Ureter (tissue), 1 donor: ENCODE results near the gene SOX5. TPM values are rescaled to one million over a fixed set of nuclear protein-coding genes. Genes with fewer than 3 reads are reported as not detected.
"Not testable (repeated sequence)": the region's sequence is repeated elsewhere in the genome, so short reads cannot be mapped to it uniquely, and the experiment has no call there.

Source experiments
- DNase-seq: peaks from one replicate; pipeline ENCODE4 v3.0.0-alpha.2; 2020; ENCODE audit warnings: low spot score
- total RNA-seq: library from RNA; stranded (reverse); gene quantifications from one replicate; pipeline ENCODE4 v1.2.4, GENCODE V29; 2023
- donor health status: DM: yes; HTN: yes; CAD: no.

Gene SOX5
- total RNA-seq, 1 donor from 2014 or later, result 23.5 TPM

DNA sequence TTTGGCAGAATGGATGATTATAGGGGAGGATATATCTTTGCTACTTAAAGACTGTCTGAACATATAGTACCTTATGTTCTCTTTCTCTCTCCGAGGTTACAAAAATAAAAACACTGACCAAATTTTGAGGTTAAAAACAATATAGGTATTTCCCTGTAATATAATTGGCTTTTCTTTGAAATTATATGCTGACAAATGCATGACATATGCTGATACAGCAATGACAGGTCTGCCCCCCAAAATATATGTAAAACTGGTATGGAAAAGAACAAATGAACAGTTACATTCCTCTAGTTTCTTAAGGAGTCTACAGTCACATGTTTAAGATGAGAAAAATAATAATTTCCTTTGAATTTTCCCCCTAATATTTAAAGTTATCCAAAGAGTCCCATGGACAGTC is 405.7 kb downstream of the SOX5 start:
- DNase-seq, result no peak

DNA sequence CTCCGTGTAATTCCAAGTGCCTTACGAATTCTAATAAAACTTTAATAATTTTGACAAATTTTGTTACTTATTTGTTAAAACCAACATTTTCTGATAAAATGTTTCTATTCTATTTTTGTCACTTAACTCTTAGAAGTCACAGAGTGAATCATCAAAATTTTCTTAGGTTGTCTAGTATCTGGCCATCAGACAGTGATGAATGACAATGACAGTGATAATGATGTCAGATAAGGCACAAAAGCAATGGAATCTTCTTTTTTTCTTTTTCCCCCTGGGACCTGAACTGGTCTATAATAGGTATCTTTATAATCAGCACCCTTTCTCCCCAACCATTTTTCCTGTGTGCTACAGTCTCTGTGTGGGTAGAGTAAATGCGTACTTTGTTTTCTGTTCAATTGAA is 407.3 kb downstream of the SOX5 start:
- DNase-seq, result no peak

DNA sequence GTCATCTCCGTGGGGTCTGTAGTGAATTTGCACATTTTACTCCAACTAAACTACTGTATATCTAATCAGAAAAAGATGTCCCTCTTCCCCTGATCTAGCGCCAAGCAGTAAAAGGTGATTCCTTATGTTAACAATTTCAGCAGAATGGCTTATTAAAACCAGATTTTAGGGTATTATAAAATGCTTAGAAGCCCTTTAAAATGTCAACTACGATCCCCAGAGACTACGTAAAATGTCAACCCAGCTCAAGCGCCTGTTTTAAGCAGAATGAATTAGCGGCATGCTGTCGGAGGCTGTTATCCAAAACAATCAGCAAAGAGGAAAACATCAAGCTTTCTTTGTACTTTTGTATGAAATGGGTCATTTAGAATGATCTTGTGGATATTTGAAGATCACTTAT is 408.9 kb downstream of the SOX5 start:
- no peak for DNase-seq

DNA sequence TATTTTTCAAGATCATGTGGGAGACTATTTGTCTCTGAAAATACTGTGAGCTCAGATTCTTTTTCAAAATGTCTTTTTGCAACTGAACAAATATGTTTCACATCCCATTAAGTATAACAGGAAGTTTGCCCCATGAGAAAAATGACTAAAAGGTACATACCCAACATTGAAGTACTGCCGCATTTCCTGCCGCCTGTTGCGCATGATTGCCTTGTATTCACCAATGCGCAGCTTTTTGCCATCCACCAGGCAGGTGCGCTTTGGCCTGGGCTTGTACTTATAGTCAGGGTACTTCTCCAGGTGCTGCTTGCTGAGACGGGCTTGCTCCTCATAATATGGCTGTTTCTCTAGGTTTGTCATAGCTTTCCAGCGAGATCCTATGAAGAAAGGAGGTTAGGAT is 413.2 kb downstream of the SOX5 start:
- DNase-seq, result no peak

DNA sequence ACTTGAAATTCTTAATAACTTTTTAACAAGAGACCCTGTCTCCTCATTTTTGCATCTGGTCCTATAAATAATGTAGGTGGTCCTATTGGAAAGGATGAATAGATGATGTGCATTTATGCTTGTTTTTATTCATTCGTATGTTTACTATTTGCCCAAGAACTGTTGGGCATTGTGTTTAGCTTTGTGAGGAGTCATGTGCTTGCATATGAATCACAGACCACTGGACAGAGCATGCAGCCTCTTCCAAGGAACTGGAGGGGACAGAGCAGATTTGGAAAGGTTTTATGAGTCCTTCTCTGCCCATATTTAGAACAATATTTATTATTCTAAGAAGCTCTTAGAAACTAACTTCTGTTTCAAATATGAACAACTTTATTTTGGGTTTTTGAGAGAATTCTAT is 414.0 kb downstream of the SOX5 start:
- no peak for DNase-seq

DNA sequence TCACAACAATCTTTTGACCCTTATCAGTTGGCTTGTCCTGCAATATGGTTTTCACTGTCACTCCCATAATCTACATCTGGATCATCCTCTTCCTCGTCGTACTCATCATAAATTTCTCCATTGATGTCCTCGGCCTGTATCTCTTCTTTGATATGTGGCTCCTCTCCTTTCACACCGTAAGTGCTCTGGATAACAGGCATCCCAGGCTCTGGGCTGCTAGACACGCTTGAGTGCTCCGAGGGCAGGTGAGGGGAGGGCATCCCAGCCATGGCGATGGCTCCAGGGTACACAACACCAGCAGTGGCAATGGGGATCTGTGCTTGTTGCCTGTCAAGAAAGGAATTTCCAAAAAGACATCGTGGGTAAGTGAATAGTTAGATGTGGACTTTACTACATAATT is 415.3 kb downstream of the SOX5 start:
- no peak for DNase-seq

DNA sequence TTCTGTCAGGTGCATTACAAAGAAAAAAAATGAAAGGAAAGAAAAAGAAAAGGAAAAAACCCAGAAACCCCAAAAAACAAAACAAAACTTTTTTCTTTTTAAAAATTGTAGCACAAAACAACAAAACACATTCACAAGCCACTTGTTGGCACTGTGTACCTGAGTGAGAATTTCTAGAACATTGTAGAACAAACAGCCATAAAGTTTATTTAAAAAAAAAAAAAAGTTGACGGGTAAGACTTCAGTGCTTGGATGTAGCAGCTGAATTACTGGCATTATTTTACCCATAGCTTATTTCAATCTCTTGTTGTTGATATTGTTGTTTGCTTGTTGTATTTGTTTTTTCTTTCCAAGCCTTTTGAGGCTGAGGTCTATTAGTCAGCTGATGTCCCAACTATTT is 415.8 kb downstream of the SOX5 start:
- DNase-seq, result no peak

DNA sequence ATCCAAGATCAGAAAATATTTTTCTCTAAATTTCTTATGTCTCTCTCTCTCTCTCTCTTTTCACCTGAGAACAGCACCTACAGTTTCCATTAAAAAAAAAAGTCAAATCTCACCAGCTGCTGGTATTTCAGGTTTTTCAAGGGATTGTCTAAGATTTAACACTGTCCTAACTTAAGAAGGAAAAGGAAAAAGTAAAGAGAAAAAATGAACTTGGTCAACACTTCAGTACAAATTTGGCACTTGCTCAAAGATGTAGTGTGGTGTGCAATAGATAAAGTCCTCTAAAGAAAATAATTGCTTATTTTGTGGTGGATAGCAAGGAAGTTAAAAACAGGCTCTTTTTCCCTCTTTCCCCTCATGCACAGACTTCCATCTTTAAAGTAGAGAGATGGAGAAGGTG is 416.2 kb downstream of the SOX5 start:
- no peak for DNase-seq

DNA sequence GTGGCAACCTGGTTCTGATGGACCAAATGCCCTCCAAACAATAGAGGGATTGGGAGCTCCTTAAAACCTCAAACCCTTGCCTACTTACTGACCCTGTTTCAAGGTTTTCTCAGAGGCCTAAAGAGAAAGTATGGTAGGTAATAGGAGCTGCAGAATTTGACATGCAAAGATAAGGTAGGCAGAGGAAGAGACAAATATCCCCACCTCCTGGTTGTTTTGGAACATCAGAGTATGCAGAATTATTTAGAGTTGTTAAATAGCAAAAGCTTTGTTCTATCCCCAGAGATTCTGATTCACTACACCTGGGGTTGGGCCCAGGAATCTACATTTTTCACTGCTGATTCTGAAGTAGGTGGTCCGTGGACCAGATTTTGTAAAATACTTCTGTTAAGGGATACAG is 421.2 kb downstream of the SOX5 start:
- no peak for DNase-seq

DNA sequence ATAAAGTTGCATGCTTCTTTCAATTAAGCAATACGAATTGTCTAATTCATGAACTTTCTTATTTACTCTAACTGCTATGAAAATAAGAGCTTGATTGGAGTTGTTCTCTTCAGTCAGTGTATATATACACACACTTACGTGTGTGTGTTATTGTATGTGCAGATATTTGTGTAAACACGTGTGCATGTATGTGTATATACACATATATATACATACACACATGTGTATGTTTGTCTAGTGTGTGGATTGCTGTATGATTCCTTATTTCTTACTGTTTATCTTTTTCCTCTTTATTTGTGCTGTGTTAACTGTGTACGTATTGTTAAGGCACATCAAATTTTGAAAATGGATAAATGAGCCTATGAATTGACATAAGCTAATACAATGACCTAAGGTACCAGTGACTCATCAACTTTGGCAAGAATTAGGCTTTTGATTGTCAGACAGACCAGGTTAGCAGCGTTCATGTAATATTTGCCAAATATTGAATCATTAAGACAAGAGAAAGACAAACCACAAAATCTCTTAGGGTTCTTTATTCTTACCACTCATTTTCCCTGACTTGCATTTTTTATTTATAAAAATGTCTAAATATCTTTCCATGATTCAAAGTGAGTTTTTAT is 423.9 kb downstream of the SOX5 start:
- no peak for DNase-seq

DNA sequence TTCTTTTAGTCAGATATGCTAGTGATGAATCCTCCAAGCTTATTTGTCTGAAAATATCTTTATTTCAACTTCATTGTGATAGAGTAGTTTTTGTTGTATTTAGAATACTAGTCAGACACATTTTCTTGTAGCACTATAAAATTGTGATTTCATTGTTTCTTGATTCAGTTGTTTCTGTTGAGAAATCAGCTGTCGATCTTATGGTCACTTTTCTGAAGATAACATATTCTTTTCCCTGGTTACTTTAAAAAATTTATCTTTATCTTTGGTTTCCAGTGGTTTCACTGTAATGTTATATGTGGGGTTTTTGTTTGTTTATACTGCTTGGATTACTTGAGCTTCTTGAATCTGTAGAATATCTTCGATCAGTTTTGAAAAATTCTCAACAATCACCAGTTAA is 426.1 kb downstream of the SOX5 start:
- DNase-seq, result no peak

DNA sequence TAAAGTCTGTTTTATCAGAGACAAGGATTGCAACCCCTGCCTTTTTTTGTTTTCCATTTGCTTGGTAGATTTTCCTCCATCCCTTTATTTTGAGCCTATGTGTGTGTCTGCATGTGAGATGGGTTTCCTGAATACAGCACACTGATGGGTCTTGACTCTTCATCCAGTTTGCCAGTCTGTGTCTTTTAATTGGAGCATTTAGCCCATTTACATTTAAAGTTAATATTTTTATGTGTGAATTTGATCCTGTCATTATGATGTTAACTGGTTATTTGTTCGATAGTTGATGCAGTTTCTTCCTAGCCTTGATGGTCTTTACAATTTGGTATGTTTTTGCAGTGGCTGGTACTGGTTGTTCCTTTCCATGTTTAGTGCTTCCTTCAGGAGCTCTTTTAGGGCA is 430.0 kb downstream of the SOX5 start:
- not testable (repeated sequence) for DNase-seq

DNA sequence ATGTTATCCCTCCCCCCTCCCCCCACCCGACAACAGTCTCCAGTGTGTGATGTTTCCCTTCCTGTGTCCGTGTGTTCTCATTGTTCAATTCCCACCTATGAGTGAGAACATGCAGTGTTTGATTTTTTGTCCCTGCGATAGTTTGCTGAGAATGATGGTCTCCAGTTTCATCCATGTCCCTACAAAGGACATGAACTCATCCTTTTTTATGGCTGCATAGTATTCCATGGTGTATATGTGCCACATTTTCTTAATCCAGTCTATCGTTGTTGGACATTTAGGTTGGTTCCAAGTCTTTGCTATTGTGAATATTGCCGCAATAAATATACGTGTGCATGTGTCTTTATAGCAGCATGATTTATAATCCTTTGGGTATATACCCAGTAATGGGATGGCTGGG is 433.7 kb downstream of the SOX5 start:
- not testable (repeated sequence) for DNase-seq

DNA sequence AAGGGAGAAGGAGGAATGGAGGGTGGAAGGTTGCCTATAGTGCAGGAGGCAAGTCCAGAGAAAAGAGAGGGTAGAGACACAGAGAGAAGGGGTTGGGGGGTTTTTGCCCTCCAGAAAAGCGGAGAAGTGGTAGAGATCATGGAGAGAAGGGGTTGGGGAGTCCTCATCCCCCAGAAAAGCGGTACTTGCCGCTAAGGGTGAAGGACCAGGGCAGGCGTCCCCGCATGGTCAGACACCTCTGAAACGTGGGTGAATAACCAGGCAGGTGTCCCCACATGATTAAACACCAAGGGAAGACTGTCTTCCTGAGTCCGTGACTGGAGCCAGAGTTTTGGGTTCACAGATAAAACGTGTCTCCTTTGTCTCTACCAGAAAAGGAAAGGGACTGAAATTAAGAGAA is 439.0 kb downstream of the SOX5 start:
- DNase-seq, result no peak

DNA sequence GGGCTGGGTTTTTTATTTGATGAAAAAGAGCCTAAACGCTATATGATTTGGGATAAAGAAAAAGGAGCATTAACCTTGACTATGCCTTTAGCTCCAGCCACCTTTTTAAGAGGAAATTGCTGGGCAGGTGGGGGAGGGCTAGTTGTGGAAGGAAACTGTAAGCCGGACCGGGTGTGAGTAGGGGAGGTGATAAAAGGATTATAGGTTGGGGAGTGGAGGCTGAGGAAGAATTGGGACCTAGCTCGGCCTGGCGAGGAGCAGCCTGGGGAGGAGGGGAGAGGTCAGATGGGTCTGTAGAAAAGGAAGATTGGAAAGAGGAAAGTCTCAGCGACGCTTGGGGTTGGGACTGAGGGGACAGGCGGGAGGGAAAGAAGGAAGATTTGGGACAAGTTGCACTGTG is 439.6 kb downstream of the SOX5 start:
- not testable (repeated sequence) for DNase-seq

DNA sequence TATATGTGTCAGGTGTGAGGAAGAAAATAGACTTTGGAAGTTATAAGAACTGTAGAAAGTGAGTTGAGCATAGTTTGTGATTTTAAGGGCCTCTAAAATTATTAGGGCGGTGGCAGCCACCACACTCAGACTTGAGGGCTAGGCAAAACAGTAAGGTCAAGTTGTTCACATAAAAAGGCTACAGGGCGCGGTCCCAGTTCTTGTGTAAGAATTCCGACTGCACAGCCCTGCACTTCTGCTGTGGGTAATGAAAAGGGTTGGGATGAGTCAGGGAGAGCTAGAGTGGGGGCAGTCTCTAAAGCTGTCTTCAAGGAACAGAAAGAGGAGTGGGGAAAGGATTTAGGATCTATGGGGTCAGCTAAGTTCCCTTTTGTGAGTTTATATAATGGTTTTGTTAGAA is 441.7 kb downstream of the SOX5 start:
- not testable (repeated sequence) for DNase-seq

DNA sequence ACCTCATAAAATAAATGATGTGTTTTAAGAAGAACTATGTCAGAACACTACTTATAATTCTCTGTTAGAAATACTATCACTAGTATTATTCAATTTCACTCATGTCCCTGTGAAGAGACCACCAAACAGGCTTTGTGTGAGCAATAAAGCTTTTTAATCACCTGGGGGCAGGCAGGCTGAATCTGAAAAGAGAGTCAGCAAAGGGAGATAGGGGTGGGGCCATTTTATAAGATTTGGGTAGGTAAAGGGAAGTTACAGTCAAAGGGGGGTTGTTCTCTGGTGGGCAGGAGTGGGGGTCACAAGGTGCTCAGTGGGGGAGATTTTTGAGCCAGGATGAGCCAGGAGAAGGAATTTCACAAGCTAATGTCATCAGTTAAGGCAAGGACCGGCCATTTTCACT is 443.7 kb downstream of the SOX5 start:
- not testable (repeated sequence) for DNase-seq

DNA sequence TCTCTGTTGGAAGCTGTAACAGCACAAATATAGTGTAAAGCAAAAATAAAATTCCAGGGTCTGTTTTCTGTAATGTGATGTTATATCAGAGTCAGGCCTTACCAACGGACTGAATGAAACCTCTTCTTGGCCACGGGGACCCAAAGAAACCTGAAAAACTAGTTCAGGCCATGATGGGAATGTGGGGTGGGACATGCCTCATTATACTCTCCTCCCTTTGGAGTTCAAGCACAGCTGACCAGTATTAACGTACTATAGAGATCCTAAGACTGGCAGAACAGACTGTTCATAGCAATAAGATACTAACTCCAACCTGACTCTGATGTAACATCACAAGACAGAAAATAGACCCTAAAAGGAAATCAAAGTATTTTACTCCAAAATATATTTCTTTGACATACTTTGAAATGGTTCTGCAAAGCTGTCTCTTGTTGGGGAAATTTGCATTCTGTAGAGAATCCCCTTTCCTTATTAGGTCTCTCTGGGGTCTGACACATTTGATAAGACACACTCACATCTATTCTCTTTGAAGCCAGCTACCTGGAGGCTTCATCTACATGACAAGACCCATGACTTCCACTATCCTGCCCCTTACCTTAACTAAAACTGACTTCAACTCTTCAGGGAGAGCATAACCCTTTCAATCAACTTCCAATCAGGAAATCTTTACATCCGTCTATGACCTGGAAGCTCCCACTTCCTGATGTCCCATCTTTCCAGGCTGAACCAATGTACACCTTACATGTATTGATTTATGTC is 444.6 kb downstream of the SOX5 start:
- no peak for DNase-seq

DNA sequence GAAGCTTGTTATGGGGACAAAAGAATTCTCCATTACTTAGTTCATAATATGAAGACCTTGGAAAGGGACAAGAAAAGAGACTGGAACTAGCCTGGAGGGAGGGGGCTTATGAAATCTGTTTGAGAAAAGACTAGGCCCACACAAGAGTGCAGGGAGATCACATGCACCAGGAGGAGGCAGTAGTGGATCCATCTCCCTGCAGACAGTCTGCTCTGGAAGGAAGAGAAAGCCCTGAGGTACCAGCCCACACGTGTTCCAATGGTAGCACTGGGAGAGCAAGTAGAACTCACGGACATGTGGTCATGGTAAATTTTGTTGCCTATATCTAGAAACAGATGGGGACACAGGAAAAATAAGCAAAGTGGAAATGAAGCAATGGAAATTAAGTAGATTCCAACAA is 445.4 kb downstream of the SOX5 start:
- no peak for DNase-seq

DNA sequence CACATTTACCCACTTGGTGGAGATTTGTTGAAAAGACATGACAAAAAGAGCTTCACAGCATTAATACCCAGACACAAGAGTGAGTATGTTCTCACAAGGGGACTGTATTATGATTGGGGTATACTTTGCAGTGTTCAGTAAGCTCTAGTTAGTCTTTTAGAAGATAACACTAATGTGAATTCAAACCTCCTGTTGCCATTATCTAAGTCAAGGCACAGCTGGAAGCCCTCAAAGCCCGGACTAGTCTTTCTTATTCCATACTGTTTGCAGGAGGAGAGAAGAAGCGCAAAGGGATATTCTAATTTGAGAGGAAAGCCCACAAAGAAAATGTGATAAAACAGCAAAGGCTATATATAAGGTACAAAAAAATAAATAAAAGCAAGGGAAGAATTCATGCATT is 445.9 kb downstream of the SOX5 start:
- DNase-seq, result no peak

DNA sequence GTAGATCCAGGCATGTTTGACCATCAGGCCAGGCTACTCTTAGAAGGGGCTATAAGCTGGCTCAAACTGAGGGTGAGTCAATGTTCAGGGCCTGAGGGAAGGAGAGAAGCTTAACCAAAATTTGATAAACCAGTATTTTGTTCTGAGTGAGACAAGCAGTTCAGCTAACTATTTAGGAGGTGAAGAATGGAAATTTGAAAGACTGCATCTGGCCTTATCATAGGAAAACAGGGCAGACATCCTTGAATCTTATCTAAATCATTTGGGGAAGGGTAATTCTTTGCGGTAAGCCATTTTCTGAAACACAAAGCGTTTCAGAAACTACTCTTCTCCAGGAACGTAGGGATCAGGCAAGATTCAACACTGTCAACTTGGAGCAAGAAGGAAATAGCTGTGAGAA is 447.2 kb downstream of the SOX5 start:
- DNase-seq, result no peak

DNA sequence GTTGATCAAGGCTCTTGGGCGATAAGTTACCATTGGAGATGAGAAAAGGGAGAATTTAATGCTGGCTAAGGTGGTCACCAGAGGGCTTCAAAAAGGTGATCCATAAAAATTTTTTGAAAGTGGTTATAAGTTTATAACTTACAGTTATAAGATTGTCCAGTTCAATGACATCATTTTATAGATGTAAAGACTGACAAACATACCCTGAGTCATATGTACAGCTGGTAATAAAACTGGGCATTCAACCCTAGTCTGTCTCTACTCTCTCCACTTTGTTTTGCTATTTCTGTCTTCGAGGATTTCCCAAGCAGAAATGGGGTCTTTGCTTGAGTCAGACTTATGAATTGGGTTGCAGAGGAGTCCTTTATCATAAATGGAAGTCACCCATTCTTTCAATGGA is 454.0 kb downstream of the SOX5 start:
- DNase-seq, result no peak

DNA sequence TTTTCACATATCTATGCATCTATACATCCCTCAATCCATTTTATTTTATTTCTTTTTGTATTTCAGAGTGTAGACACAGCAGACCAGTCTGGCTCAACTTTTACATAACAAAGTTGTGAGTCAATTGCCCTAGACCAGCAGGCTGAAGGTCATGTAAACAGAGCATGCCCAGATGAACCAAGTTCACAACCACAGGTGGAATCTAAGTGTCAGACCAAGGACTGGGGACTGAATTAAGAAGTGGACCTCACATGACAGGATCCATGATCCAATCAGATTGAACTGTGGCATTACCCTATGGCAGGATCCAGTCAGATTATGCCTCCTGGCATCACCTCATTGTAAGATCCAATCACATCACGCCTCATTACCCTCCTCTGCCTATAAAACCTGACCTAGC is 455.8 kb downstream of the SOX5 start:
- no peak for DNase-seq

DNA sequence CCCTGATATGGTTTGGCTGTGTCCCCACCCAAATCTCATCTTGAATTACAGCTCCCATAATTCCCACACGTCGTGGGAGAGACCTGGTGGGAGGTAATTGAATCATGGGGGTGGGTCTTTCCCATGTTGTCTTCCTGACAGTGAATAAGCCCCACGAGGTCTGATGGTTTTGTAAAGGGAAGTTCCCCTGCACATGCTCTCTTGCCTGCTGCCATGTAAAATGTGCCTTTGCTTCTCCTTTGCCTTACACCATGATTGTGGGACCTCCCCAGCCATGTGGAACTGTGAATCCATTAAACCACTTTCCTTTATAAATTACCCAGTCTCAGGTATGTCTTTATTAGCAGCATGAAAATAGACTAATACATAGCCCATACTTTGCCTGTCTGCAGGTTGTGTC is 458.4 kb downstream of the SOX5 start:
- not testable (repeated sequence) for DNase-seq
